Naive B cell (primary cell): ENCODE data around the gene SMIM33. TPM values are rescaled to one million over a fixed set of nuclear protein-coding genes. Genes with fewer than 3 reads are reported as not detected.
A peak's percentile ranks its signal among the peaks of the same experiment; 100 is the strongest.
"Not testable (repeated sequence)": the region's sequence is repeated elsewhere in the genome, so short reads cannot be mapped to it uniquely, and the experiment has no call there.

Experiments used
- ATAC-seq, 2 donors: fragments of 150-1000 bp; cut with Tn5 transposase; 2 replicates each; pipeline ENCODE4 v1.10.0; 2021; ENCODE audit warnings: low read depth in 2 of 2, mild to moderate bottlenecking in 2 of 2, moderate library complexity in 2 of 2
- DNase-seq: peaks from one replicate; pipeline ENCODE4 v3.0.0; 2022
- H3K27ac Mint-ChIP-seq, 6 donors: one replicate each; pipeline ENCODE4 v1.8.0; 2020 to 2022; ENCODE audit warnings: mild to moderate bottlenecking in 6 of 6, mixed read lengths in 6 of 6, moderate library complexity in 5 of 6, inconsistent platforms in 2 of 6
- H3K27me3 Mint-ChIP-seq, 3 donors: one replicate each; pipeline ENCODE4 v1.8.0; 2021 to 2022; ENCODE audit warnings: mixed read lengths in 3 of 3, mild to moderate bottlenecking in 1 of 3
- H3K36me3 Mint-ChIP-seq, 2 donors: one replicate each; pipeline ENCODE4 v1.8.0; 2020 to 2022; ENCODE audit warnings: mixed read lengths in 2 of 2, inconsistent platforms in 1 of 2, mild to moderate bottlenecking in 1 of 2
- H3K4me1 Mint-ChIP-seq, 3 donors: one replicate each; pipeline ENCODE4 v1.8.0; 2020 to 2022; ENCODE audit warnings: mixed read lengths in 3 of 3, inconsistent platforms in 1 of 3, mild to moderate bottlenecking in 1 of 3, moderate library complexity in 1 of 3
- H3K4me3 Mint-ChIP-seq, 8 donors: one replicate each; pipeline ENCODE4 v1.8.0; 2020 to 2022; ENCODE audit warnings: mild to moderate bottlenecking in 8 of 8, mixed read lengths in 8 of 8, moderate library complexity in 8 of 8, inconsistent platforms in 2 of 8
- H3K9me3 Mint-ChIP-seq, 7 donors: one replicate each; pipeline ENCODE4 v1.8.0; 2020 to 2022; ENCODE audit warnings: mixed read lengths in 7 of 7, mild to moderate bottlenecking in 5 of 7, inconsistent platforms in 2 of 7, moderate library complexity in 1 of 7
- polyA plus RNA-seq, 6 donors: library from polyadenylated mRNA; unstranded; fragments of 300-500 nt; fragmentation: Illumina TruSeq; gene quantifications; one replicate each; pipeline ENCODE4 v1.2.3, GENCODE V29; 2021; ENCODE audit warnings: low read depth in 6 of 6

SMIM33 gene
- polyA plus RNA-seq, 6 donors from 2014 or later = not detected

- Mint-ChIP-seq H3K27me3 (peaks cover 0 to 7% (median 0%) of the 10 kb centered on the region in 3 donors), H3K4me3 (peak overlapping the region in 7 of 8 donors; percentile 37 to 84 (median 57)), H3K27ac (peak overlapping the region in 3 of 6 donors; percentile 64 to 76 (median 67)), H3K4me1 (peaks cover 13 to 24% (median 21%) of the 10 kb centered on the region in 3 donors), H3K9me3 (no peaks in the 10 kb centered on the region), H3K36me3 (no peaks in the 10 kb centered on the region)
- no peak for DNase-seq
- peak; percentile 17 to 24 for ATAC-seq
Measured at GRCh38 chr5:139481580-139482049, 10.8 kb downstream of the SMIM33 start.

- H3K36me3 Mint-ChIP-seq = no peaks in the 10 kb centered on the region
- H3K27me3 Mint-ChIP-seq = peaks cover 0 to 7% (median 0%) of the 10 kb centered on the region in 3 donors
- DNase-seq (peak; percentile 6), ATAC-seq (peak; percentile 62 to 75)
- H3K4me3 Mint-ChIP-seq = peak within 1 kb of the TSS; percentile 37 to 84 (median 70)
- peaks cover 13 to 24% (median 21%) of the 10 kb centered on the region in 3 donors for H3K4me1 Mint-ChIP-seq
- peak within 1 kb of the TSS; percentile 8 to 81 (median 66) for H3K27ac Mint-ChIP-seq
- H3K9me3 Mint-ChIP-seq = no peaks in the 10 kb centered on the region
Measured at GRCh38 chr5:139482050-139482889, 11.5 kb downstream of the SMIM33 start, which contains the start of gene STING1. TSS of gene STING1 (minus strand) at chr5:139482758. CDS start at chr5:139481704, 1,054 bp downstream.

- H3K36me3 Mint-ChIP-seq, H3K9me3 Mint-ChIP-seq, ATAC-seq, H3K27me3 Mint-ChIP-seq, DNase-seq: not testable (repeated sequence)
- Mint-ChIP-seq H3K27ac (peak overlapping the region in 1 of 6 donors; percentile 76), H3K4me3 (peak overlapping the region in 7 of 8 donors; percentile 24 to 84 (median 70)), H3K4me1 (peaks cover 13 to 24% (median 21%) of the 10 kb centered on the region in 3 donors)
Measured at GRCh38 chr5:139482890-139483208, 12.0 kb downstream of the SMIM33 start.

- H3K27ac Mint-ChIP-seq = no peak overlapping the region
Measured at GRCh38 chr5:139486201-139486600, 15.4 kb downstream of the SMIM33 start.

GRCh38 chr5:139488260-139488659 is 17.5 kb downstream of the SMIM33 start:
- Mint-ChIP-seq H3K27ac (peak overlapping the region in 3 of 6 donors; percentile 70 to 88 (median 73)), H3K9me3 (no peaks in the 10 kb centered on the region), H3K4me3 (no peak overlapping the region), H3K36me3 (no peaks in the 10 kb centered on the region), H3K4me1 (peaks cover 0 to 13% (median 8%) of the 10 kb centered on the region in 3 donors), H3K27me3 (no peaks in the 10 kb centered on the region)
- DNase-seq (no peak), ATAC-seq (no peak)

More at GRCh38 chr5:139486201-139486600, 15.4 kb downstream of the SMIM33 start:
- H3K9me3 Mint-ChIP-seq = no peaks in the 10 kb centered on the region
- DNase-seq = no peak
- H3K4me3 Mint-ChIP-seq = no peak overlapping the region
- no peaks in the 10 kb centered on the region for H3K27me3 Mint-ChIP-seq
- H3K36me3 Mint-ChIP-seq = no peaks in the 10 kb centered on the region
- H3K4me1 Mint-ChIP-seq = peaks cover 13 to 22% (median 18%) of the 10 kb centered on the region in 3 donors
- ATAC-seq = no peak

- Mint-ChIP-seq H3K27ac (no peak overlapping the region), H3K36me3 (no peaks in the 10 kb centered on the region), H3K4me1 (peaks cover 0 to 11% (median 8%) of the 10 kb centered on the region in 3 donors), H3K9me3 (no peaks in the 10 kb centered on the region), H3K4me3 (peak overlapping the region in 1 of 8 donors; percentile 15), H3K27me3 (no peaks in the 10 kb centered on the region)
- DNase-seq = no peak
- ATAC-seq = peak in 1 of 2 donors; percentile 39
Measured at GRCh38 chr5:139492700-139493192, 21.9 kb downstream of the SMIM33 start.

GRCh38 chr5:139494256-139494655 is 23.5 kb downstream of the SMIM33 start:
- Mint-ChIP-seq H3K27ac (no peak overlapping the region), H3K27me3 (no peaks in the 10 kb centered on the region), H3K4me1 (peaks cover 0 to 8% (median 7%) of the 10 kb centered on the region in 3 donors), H3K36me3 (no peaks in the 10 kb centered on the region), H3K9me3 (no peaks in the 10 kb centered on the region), H3K4me3 (no peak overlapping the region)
- ATAC-seq = no peak
- no peak for DNase-seq

- Mint-ChIP-seq H3K9me3 (no peaks in the 10 kb centered on the region), H3K4me1 (peaks cover 0 to 8% (median 7%) of the 10 kb centered on the region in 3 donors), H3K27ac (no peak overlapping the region), H3K27me3 (no peaks in the 10 kb centered on the region), H3K4me3 (no peak overlapping the region), H3K36me3 (no peaks in the 10 kb centered on the region)
- DNase-seq (no peak), ATAC-seq (no peak)
Measured at GRCh38 chr5:139494832-139495231, 24.0 kb downstream of the SMIM33 start.

- DNase-seq (no peak), ATAC-seq (no peak)
- H3K27me3 Mint-ChIP-seq = no peaks in the 10 kb centered on the region
- no peaks in the 10 kb centered on the region for H3K36me3 Mint-ChIP-seq
- no peak overlapping the region for H3K4me3 Mint-ChIP-seq
- peak overlapping the region in 1 of 6 donors; percentile 21 for H3K27ac Mint-ChIP-seq
- no peaks in the 10 kb centered on the region for H3K9me3 Mint-ChIP-seq
- peaks cover 0 to 8% (median 7%) of the 10 kb centered on the region in 3 donors for H3K4me1 Mint-ChIP-seq
Measured at GRCh38 chr5:139495638-139496435, 25.0 kb downstream of the SMIM33 start.

- Mint-ChIP-seq H3K27ac (no peak overlapping the region), H3K9me3 (peaks cover 0 to 5% (median 0%) of the 10 kb centered on the region in 7 donors), H3K4me3 (no peak overlapping the region), H3K4me1 (no peaks in the 10 kb centered on the region), H3K27me3 (peaks cover 0 to 10% (median 0%) of the 10 kb centered on the region in 3 donors), H3K36me3 (no peaks in the 10 kb centered on the region)
- ATAC-seq (no peak), DNase-seq (no peak)
Measured at GRCh38 chr5:139501381-139501780, 30.6 kb downstream of the SMIM33 start.

GRCh38 chr5:139503036-139503817 is 32.4 kb downstream of the SMIM33 start:
- not testable (repeated sequence) for H3K27ac Mint-ChIP-seq, DNase-seq, H3K4me1 Mint-ChIP-seq, H3K36me3 Mint-ChIP-seq, H3K4me3 Mint-ChIP-seq, ATAC-seq, H3K9me3 Mint-ChIP-seq
- peaks cover 0 to 10% (median 0%) of the 10 kb centered on the region in 3 donors for H3K27me3 Mint-ChIP-seq

- DNase-seq, H3K36me3 Mint-ChIP-seq, H3K4me3 Mint-ChIP-seq, H3K4me1 Mint-ChIP-seq, H3K9me3 Mint-ChIP-seq, H3K27ac Mint-ChIP-seq, ATAC-seq: not testable (repeated sequence)
- peaks cover 0 to 10% (median 0%) of the 10 kb centered on the region in 3 donors for H3K27me3 Mint-ChIP-seq
Measured at GRCh38 chr5:139503879-139504278, 33.1 kb downstream of the SMIM33 start.
